GM12878 (cell line): ENCODE results near the gene EPHA8.

Source experiments
- DPF2 ChIP-seq: fragments of 450-650 bp; IDR thresholded peaks from 2 replicates; pipeline ENCODE4 v1.6.1; 2017; ENCODE audit warnings: mild to moderate bottlenecking
- NR2C1 ChIP-seq: fragments of 450-650 bp; IDR thresholded peaks from 2 replicates; pipeline ENCODE4 v1.6.1; 2017; ENCODE audit warnings: antibody characterized with exemption, mild to moderate bottlenecking, moderate library complexity
- TF ChIP-seq, protein P1 (sequence below), 3 experiments: IDR thresholded peaks in 2 of 3; conservative IDR thresholded peaks in 1 of 3; 2 replicates each; pipeline ENCODE4 v1.5.1; 2011; ENCODE audit warnings: low read depth in 3 of 3, low read length in 3 of 3, mild to moderate bottlenecking in 3 of 3, control low read depth in 2 of 3, moderate library complexity in 2 of 3, inconsistent platforms in 1 of 3, mixed read lengths in 1 of 3; ENCODE audit not compliant: control insufficient read depth in 2 of 3, insufficient read depth in 1 of 3; ENCODE audit errors: extremely low read depth in 1 of 3

DNA sequence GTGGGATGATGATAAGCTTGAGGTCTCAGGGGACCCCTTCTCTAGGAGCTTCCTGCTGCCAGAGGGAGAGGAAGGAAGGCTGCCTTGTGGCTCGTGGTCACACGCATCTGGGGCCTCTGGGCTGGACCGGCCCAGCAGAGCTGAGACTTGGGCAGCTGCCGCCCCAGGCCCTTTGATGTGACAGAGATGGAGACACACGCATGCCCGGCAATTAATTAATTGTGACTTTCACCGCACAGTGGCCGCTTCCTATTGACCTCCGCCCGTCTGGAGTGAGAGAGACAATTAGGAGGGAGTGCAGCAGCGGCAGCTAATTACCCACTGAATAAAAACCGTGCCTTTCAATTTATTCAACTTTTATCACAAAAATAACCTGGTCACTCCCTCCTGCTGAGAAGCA lies 56.5 kb downstream of the EPHA8 start:
- TF ChIP-seq, protein P1, sequence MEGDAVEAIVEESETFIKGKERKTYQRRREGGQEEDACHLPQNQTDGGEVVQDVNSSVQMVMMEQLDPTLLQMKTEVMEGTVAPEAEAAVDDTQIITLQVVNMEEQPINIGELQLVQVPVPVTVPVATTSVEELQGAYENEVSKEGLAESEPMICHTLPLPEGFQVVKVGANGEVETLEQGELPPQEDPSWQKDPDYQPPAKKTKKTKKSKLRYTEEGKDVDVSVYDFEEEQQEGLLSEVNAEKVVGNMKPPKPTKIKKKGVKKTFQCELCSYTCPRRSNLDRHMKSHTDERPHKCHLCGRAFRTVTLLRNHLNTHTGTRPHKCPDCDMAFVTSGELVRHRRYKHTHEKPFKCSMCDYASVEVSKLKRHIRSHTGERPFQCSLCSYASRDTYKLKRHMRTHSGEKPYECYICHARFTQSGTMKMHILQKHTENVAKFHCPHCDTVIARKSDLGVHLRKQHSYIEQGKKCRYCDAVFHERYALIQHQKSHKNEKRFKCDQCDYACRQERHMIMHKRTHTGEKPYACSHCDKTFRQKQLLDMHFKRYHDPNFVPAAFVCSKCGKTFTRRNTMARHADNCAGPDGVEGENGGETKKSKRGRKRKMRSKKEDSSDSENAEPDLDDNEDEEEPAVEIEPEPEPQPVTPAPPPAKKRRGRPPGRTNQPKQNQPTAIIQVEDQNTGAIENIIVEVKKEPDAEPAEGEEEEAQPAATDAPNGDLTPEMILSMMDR (IDR thresholded peaks at IDR 0.05 in 2 of 3, conservative IDR thresholded peaks at IDR 0.05 in 1 of 3; ENCODE audit: control insufficient read depth in 2 of 3, extremely low read depth in 1 of 3, insufficient read depth in 1 of 3, low read depth in 3 of 3, low read length in 3 of 3), result no peak
- TF ChIP-seq DPF2 (no peak), NR2C1 (no peak)
